Mesothelial cell of epicardium (in vitro differentiated cells): ENCODE measurements around the gene NLK. TPM values are rescaled to one million over a fixed set of nuclear protein-coding genes. Genes with fewer than 3 reads are reported as not detected.

Experiments used
- DNase-seq, 2 experiments: peaks; one replicate each; pipeline ENCODE4 v3.0.0; 2021; ENCODE audit warnings: low spot score in 2 of 2; ENCODE audit not compliant: unreplicated experiment in 2 of 2
- H3K27ac Mint-ChIP-seq: 2 replicates; pipeline ENCODE4 v1.8.0; 2021; ENCODE audit warnings: mixed read lengths
- H3K27me3 Mint-ChIP-seq: 2 replicates; pipeline ENCODE4 v1.8.0; 2021; ENCODE audit warnings: low read depth, mixed read lengths
- H3K36me3 Mint-ChIP-seq: 2 replicates; pipeline ENCODE4 v1.8.0; 2021; ENCODE audit warnings: mixed read lengths
- H3K4me1 Mint-ChIP-seq: 2 replicates; pipeline ENCODE4 v1.8.0; 2021; ENCODE audit warnings: mixed read lengths
- H3K4me3 Mint-ChIP-seq: 2 replicates; pipeline ENCODE4 v1.8.0; 2021; ENCODE audit warnings: mild to moderate bottlenecking, moderate library complexity, mixed read lengths
- H3K9me3 Mint-ChIP-seq: 2 replicates; pipeline ENCODE4 v1.8.0; 2021; ENCODE audit warnings: mixed read lengths
- CTCF ChIP-seq: fragments of 200-600 bp; sonication (generic); IDR thresholded peaks from one replicate; pipeline ENCODE4 v1.5.0; 2021; ENCODE audit warnings: antibody characterized with exemption; ENCODE audit not compliant: unreplicated experiment
- total RNA-seq: library from RNA; stranded (reverse); gene quantifications from 3 replicates; pipeline ENCODE4 v1.2.1, GENCODE V29; 2021

The NLK gene
- total RNA-seq, 1 donor from 2014 or later: 22.6 TPM

DNA sequence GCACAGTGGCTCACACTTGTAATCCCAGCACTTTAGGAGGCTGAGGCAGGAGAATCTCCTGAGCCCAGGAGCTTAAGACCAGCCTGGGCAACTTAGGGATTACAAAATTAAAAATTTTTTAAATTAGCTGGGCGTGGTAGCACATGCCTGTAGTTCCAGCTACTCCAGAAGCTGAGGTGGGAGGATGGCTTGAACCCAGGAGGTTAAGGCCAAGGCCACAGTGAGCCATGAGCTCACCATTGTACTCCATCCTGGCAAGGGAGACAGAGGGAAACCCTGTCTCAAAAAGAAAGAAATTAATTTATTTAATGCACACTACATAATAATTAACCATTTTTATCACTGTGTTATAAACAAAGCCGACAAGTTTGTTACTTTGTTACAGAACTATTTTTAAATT is 145.5 kb downstream of the NLK start:
- peaks cover 14% of the 10 kb centered on the region for H3K4me1 Mint-ChIP-seq
- H3K4me3 Mint-ChIP-seq: no peak overlapping the region
- TF ChIP-seq CTCF: no peak
- H3K27ac Mint-ChIP-seq: no peak overlapping the region
- H3K27me3 Mint-ChIP-seq: no peaks in the 10 kb centered on the region
- H3K36me3 Mint-ChIP-seq: peaks cover 39% of the 10 kb centered on the region
- DNase-seq: no peak
- peaks cover 13% of the 10 kb centered on the region for H3K9me3 Mint-ChIP-seq

DNA sequence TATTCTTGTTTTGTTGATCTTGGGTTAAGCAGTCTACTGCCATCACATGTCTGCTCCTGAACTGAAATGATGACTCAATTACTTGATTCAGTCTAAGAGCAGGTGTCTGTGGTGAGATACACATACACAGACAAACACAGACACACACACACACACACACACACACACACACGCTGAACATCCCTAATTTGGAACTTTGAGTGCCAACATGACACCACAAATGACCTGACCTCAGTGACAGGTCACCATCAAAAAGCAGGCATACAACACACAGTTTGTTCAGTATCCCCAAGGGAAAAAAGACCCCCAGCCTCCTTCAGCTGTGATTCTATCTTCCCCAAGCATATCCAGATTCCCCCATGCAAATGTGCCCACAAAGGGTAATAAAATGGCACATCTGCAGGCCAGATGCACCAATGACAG is 146.4 kb downstream of the NLK start:
- H3K27ac Mint-ChIP-seq: peak overlapping the region; percentile 73

DNA sequence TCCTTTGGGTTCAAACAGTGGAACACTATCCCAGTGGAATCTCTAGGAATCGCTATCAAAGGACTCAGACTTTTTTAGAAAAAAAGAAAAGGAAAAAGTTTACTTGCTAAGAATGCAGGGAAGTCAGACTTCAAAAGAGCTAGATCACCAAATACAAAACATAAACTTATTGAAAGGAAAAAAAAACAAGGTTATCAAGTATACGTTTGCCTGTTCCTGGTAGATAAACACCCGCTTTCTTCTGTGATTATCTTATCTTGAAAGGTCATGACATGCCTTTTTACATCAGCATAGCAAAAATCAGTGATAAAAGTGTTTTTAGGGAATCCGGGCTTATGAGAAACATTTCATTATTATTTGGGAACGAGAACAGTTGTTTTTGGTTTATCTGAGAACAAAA is 147.2 kb downstream of the NLK start:
- H3K27ac Mint-ChIP-seq: peak overlapping the region; percentile 73

More for the DNA sequence above, 146.4 kb downstream of the NLK start:
- H3K27me3 Mint-ChIP-seq: no peaks in the 10 kb centered on the region
- H3K9me3 Mint-ChIP-seq: peaks cover 13% of the 10 kb centered on the region
- TF ChIP-seq CTCF: no peak
- no peak overlapping the region for H3K4me3 Mint-ChIP-seq
- H3K36me3 Mint-ChIP-seq: peaks cover 40% of the 10 kb centered on the region
- DNase-seq: no peak
- peaks cover 14% of the 10 kb centered on the region for H3K4me1 Mint-ChIP-seq

DNA sequence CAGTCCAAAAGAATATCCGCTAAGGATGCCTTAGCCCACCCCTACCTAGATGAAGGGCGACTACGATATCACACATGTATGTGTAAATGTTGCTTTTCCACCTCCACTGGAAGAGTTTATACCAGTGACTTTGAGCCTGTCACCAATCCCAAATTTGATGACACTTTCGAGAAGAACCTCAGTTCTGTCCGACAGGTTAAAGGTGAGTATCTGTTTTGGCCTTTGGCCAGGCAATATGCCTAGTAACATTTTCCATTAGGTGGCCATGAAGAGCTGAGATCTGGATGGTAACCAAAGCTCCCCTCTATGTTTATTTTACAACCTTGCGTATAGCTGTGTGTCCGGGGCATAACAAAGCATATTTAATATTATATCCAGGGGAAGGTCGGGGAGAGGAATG is 148.5 kb downstream of the NLK start:
- DNase-seq: no peak
- H3K27ac Mint-ChIP-seq: peak overlapping the region; percentile 6
- H3K36me3 Mint-ChIP-seq: peaks cover 26% of the 10 kb centered on the region
- H3K4me1 Mint-ChIP-seq: peaks cover 14% of the 10 kb centered on the region
- peaks cover 7% of the 10 kb centered on the region for H3K9me3 Mint-ChIP-seq
- no peak overlapping the region for H3K4me3 Mint-ChIP-seq
- no peak for TF ChIP-seq CTCF
- no peaks in the 10 kb centered on the region for H3K27me3 Mint-ChIP-seq

More for the DNA sequence above, 147.2 kb downstream of the NLK start:
- Mint-ChIP-seq H3K4me1 (peaks cover 14% of the 10 kb centered on the region), H3K36me3 (peaks cover 35% of the 10 kb centered on the region), H3K4me3 (no peak overlapping the region), H3K27me3 (no peaks in the 10 kb centered on the region), H3K9me3 (peaks cover 13% of the 10 kb centered on the region)
- no peak for DNase-seq
- no peak for TF ChIP-seq CTCF

DNA sequence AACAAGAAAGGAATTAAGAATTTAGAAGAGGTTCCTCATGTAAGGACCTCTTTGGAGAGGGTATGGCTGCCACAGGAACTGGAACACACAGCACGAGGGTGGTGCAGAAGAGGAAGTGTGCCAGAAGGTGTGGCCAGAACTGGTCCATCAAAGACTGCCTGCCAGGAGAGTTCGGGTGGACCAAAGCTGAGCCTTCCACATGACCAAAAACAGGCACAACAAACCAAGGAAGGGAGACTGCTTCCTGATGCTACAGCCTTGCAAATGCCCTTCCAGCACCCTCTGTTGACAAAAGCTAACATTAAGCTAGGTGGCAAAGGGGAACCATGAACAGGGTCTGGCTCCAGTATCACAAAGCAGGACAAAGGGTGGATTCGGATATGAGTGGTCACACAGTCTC is 150.8 kb downstream of the NLK start:
- TF ChIP-seq CTCF: no peak
- Mint-ChIP-seq H3K4me3 (no peak overlapping the region), H3K27ac (no peak overlapping the region), H3K27me3 (no peaks in the 10 kb centered on the region), H3K36me3 (peaks cover 24% of the 10 kb centered on the region), H3K4me1 (peaks cover 14% of the 10 kb centered on the region), H3K9me3 (no peaks in the 10 kb centered on the region)
- DNase-seq: no peak

GRCh38 chr17:28194382-28194781 is 151.9 kb downstream of the NLK start:
- no peak for DNase-seq
- no peak overlapping the region for H3K4me3 Mint-ChIP-seq
- peaks cover 27% of the 10 kb centered on the region for H3K36me3 Mint-ChIP-seq
- no peak for TF ChIP-seq CTCF
- no peaks in the 10 kb centered on the region for H3K27me3 Mint-ChIP-seq
- H3K27ac Mint-ChIP-seq: no peak overlapping the region
- no peaks in the 10 kb centered on the region for H3K9me3 Mint-ChIP-seq
- peaks cover 9% of the 10 kb centered on the region for H3K4me1 Mint-ChIP-seq
